Measurements from ENCODE around the gene NTMT1.
"Not testable (repeated sequence)": the region's sequence is repeated elsewhere in the genome, so short reads cannot be mapped to it uniquely, and the experiment has no call there.

The NTMT1 gene

GRCh38 chr9:129655696-129656095 is 29.7 kb downstream of the NTMT1 start:
- DNase-seq = no peak

DNA sequence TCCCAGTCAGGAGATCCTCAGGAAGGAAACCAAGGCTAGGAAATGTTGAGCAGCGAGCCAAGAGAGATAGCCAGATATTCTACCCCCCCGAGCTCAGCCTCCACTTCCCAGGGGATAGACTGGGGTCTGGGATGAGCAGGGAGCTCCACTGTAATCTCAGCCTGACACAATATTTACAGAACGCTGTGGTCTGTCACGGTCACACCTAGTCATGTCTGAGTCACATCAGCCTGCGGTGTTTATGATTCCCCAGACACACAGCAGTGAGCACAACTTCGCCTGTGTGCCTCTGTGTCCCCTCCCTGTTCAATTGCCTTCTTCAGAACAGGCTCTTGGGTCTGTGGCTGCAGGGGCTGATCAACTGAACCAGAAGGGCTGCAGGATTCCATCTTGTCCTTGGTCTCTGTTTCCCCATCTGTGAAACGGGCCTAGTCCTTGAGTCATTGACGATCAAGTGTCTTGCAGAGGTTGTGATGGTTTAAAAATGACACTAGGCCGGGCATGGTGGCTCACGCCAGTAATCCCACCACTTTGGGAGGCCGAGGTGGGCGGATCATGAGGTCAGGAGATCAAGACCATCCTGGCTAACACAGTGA is 30.9 kb downstream of the NTMT1 start:
- DNase-seq = peak; percentile 92

DNA sequence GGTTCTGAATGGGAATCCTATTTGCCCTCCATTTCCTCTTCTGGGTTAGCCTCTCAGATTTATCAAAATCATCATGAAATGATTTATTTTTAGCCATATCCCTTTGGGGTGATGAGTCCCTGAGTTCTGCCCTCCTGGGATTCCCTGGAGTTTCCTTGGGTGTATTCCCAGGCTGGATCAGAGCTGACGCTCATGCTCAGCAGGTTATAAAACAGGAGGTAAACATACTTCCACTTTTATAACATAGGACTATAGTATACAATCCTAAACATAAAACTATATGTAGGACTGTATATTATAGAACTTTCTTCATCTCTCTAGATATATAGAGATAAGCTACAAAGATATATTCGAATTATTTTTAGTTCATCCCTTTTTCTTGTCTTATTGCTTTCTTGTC is 35.1 kb downstream of the NTMT1 start:
- DNase-seq = no peak

DNA sequence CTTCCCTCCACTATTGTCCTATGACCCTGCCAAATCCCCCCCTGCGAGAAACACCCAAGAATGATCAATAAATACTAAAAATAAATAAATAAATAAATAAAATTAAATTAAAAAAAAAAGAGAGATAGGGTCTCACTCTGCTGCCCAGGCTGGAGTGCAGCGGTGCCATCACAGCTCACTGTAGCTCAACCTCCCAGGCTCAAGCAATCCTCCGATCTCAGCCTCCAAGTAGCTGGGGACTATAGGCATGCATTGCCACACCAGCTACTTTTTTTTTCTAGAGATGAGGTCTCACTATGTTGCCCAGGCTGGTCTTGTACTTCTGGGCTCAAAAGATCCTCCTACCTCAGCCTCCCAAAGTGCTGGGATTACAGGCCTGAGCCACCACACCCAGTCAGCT is 36.3 kb downstream of the NTMT1 start:
- DNase-seq = not testable (repeated sequence)

GRCh38 chr9:129664746-129665388 is 38.9 kb downstream of the NTMT1 start:
- DNase-seq = no peak

GRCh38 chr9:129665389-129665775 is 39.4 kb downstream of the NTMT1 start, which contains the start of gene PRRX2:
PRRX2 (plus strand) TSS chr9:129665647; CDS start chr9:129665868, 221 bp downstream.
- DNase-seq = peak; percentile 90

GRCh38 chr9:129665814-129666520 is 40.0 kb downstream of the NTMT1 start:
- no peak for DNase-seq

DNA sequence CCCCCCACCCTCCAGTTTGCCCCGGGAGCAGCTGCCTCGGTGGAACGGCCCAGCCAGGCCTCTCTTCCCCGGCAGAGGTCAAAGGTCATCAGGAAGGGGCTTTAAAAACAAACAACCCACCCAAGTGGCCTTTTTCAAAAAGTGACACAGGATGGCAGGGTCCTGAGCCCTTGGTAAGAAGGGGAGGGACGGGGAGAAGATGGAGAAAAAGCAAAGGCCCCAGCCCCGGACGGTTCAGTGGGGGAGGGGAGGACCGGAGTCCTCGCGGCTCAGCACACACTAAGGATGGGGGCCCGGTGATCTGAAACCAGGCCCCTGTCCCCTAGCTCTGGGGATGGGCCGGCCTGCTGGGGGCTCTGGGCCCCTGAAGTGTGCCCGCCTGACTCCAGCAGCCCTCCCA is 40.6 kb downstream of the NTMT1 start:
- DNase-seq = no peak

- no peak for DNase-seq
Measured at GRCh38 chr9:129667378-129667777, 41.4 kb downstream of the NTMT1 start.

DNA sequence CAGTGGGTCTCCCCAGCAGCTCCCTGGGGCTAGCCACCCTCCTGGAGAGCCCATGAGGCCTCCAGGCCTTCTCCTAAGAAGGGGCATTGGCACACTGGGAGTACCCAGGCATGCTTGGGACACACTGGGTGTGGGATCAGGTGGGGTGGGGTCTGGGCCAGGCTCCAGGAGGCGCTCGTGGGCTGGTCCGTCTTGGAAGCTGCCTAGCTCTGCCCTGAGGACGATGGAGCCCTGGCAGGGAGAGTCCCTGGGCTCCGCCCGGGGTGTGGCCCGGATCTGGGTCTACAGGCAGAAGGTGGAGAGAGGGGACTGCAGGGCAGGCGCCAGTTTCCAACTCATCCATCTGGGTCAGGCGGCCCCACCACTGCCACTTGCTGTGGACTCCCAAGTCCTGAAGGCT is 41.9 kb downstream of the NTMT1 start:
- no peak for DNase-seq

DNA sequence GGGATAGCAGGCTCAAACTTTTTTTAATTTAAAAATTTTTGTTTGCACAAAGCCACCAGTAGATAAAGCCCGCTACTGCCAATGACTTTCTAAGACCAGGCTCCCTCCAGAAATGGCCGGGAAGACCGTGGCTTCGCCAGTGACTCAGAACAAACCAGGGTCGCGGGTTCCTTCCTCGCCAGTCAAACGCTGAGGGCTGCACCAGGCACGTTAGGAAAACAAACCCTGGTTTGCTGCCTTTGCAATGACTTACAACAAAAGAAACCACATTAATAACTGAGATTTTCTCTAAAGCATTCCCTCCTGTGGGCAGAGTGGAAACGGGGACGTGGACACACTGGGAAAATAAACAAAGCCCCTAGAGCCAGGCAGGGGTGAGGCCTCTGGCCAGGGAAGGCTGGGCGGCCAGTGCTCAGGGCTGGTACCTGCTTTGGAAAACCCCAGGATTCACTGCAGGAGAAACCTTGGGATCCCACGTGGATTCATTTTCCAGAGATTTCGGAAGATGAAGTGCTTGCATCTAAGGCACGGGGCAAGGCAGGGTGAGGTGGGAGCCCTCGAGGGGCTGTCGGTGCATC is 43.3 kb downstream of the NTMT1 start:
- DNase-seq = peak; percentile 85

GRCh38 chr9:129669946-129670345 is 44.0 kb downstream of the NTMT1 start:
- DNase-seq = peak; percentile 70

GRCh38 chr9:129671065-129671464 is 45.1 kb downstream of the NTMT1 start:
- no peak for DNase-seq

GRCh38 chr9:129671519-129671918 is 45.6 kb downstream of the NTMT1 start:
- DNase-seq = no peak

GRCh38 chr9:129672702-129673101 is 46.7 kb downstream of the NTMT1 start:
- no peak for DNase-seq

DNA sequence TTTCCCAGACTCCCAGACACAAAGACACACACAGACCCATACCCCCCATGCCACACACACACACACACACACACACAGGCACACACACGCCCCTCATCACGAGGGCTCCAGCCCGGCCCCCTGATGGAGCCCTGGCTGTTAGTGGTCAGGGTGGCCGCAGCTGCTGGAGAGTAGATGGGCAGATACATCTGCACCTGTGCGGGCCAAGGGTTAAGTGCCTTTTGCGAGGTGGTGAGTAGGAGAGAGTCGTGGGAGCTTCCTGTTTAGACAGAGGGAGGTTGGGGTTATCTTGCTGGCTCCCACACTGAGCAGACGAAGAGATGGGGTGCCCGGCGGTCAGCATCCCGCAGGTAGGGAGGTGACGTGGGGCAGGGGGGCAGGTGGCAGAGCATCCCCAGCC is 47.6 kb downstream of the NTMT1 start:
- DNase-seq = no peak

DNA sequence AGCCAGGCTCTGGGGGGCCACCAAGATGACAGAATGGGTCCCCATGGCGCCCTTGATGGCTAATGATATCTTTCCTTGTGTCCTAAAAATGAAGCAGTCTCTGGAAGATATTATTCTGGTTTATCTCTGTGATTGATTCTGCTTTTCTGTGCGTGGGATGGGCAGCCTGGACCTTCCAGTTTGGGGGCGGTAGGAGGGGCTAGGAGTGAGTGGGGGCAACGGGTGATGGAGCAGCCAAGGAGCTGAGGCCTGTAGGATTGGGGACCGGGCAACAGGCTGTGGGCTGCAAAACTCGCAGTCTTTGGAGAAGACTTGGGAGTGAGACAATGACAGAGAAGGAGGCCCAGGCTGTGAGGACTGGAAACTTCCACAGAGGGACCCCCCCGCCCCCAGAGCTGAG is 48.3 kb downstream of the NTMT1 start:
- DNase-seq = no peak

DNA sequence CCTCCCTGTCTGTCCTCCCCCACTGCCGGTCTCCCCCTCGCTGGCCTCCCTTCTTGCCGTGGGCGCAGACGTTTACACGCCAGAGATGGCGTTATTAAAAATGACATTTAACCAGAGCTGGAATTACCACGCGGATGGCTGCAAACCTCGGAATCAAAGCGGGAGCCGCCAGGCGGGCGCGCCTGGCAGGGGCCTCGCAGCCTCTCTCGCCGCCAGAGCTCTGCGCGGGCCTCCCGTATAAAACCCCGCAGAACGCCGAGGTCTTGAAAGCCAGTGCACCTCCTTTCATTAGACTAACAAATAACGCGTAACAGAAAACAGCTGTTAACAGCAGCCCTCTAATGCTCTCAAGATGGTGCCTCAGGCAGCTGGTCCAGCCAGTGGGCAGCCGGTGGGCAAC is 49.7 kb downstream of the NTMT1 start:
- no peak for DNase-seq

- DNase-seq = no peak
Measured at GRCh38 chr9:129676287-129676686, 50.3 kb downstream of the NTMT1 start.

DNA sequence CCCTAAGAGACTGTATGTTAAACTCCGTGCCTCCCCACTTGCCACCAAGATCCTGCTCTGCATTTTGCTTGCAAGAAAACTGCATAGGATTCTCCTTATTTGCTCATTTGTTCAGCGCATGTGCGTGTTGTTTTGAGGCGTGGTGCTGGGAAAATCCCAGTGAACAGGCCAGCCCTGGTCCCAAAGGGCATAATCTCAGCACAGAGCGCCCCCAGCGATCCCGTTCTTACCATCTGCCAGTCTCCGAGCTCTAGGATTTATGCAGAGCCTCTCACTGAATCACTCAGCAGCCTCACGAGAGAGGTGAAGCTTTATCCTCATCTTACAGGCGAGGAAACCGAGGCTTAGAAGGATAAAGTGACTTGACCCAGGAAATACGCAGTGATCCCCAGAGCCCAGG is 51.0 kb downstream of the NTMT1 start:
- peak; percentile 70 for DNase-seq

GRCh38 chr9:129677456-129677855 is 51.5 kb downstream of the NTMT1 start:
- peak; percentile 48 for DNase-seq

DNA sequence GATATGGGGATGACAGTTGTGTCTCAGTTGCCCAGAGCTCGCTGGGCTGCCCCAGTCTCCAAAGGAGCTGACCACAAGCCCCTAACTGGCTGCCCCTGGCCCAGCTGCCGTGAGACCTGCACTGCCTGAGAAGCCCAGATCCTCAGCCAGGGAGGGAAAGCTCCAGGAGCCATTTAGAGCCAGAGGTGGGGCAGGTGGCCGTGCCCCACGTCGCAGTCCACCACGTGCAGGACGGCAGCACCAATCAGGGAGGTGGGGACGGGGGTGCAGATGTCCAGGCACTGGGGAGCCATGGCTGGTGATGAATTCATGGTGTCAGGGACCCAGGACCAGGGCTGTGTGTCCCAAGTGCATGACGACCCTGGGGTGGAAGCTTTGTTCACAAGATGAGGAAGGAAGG is 52.9 kb downstream of the NTMT1 start:
- DNase-seq = no peak

DNA sequence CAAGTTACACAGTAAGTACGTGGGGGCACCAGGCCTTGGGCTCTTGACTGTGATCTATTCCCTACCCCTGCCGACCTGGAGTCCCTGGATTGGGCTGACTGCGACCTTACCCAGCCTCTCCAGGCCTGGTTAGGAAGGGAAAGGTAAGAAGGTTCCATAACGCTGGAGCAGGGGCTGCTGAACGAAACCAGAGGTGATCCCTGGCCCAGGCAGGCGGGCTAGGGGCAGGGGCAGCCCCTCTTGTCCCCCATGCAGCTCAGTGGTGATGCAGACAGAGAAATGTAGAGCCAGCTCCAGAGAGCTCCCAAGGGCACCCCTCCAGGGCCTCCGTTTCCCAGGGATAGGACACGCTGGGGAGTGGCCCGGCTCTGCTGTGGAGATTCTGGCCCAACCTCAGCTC is 53.6 kb downstream of the NTMT1 start:
- no peak for DNase-seq

DNA sequence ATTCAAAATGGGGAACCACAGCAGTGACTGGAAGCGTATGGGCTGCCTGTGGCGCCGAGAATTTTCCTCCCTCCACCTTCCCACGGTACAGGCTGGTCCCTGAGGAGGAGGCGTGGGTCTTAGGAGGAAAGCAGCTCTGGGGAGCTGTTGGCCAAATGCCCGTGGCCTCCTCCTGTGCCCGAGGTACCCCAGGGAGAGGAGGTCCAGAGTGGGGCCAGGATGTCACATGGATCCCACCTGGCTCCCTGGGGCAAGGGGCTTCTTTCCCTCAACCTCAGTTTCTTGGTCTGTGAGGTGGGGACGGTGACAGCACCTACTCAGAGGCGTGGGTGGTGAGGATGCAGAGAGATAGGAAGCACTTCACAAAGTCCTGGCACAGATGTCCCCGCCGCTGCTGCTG is 56.0 kb downstream of the NTMT1 start:
- no peak for DNase-seq

Data from fibroblast of skin of right biceps (primary cell).